ENCODE results near the gene PRSS38. TPM values are rescaled to one million over a fixed set of nuclear protein-coding genes. Genes with fewer than 3 reads are reported as not detected.

The PRSS38 gene
- total RNA-seq, 2 donors from 2014 or later, result 3.0 TPM; not detected in 1

GRCh38 chr1:227793948-227794816 lies 21.3 kb upstream of the PRSS38 start:
- Histone ChIP-seq H3K36me3 (no peaks in the 10 kb centered on the region), H3K4me1 (replicated peaks) (no peaks in the 10 kb centered on the region), H3K4me3 (no peak overlapping the region), H3K27me3 (replicated peaks; ENCODE audit: insufficient read depth) (no peaks in the 10 kb centered on the region), H3K27ac (peak overlapping the region; percentile 28 to 31), H3K9me3 (no peaks in the 10 kb centered on the region)
- peak; percentile 52 for DNase-seq (ENCODE audit: low spot score)
- TF ChIP-seq POLR2A (IDR thresholded peaks at IDR 0.05) (no peak), POLR2AphosphoS5 (IDR thresholded peaks at IDR 0.05) (no peak), CTCF (IDR thresholded peaks at IDR 0.05) (no peak)
- intact Hi-C loops (cut with DNase I), result no loop called here
- WGBS, result 15% methylated on average over 12 of the region's 12 CpGs

- no peak overlapping the region for H3K4me3 ChIP-seq
Observed at GRCh38 chr1:227794817-227795192, 20.7 kb upstream of the PRSS38 start.

GRCh38 chr1:227795732-227796131 lies 19.7 kb upstream of the PRSS38 start:
- 47% methylated on average over 6 of the region's 6 CpGs for WGBS
- no peaks in the 10 kb centered on the region for H3K9me3 ChIP-seq
- no peaks in the 10 kb centered on the region for H3K36me3 ChIP-seq
- TF ChIP-seq POLR2A (IDR thresholded peaks at IDR 0.05) (no peak), POLR2AphosphoS5 (IDR thresholded peaks at IDR 0.05) (no peak), CTCF (IDR thresholded peaks at IDR 0.05) (no peak)
- intact Hi-C loops (cut with DNase I), result no loop called here
- no peak for DNase-seq (ENCODE audit: low spot score)
- H3K4me3 ChIP-seq, result no peak overlapping the region
- no peaks in the 10 kb centered on the region for H3K27me3 ChIP-seq (replicated peaks; ENCODE audit: insufficient read depth)
- no peaks in the 10 kb centered on the region for H3K4me1 ChIP-seq (replicated peaks)
- no peak overlapping the region for H3K27ac ChIP-seq

More at GRCh38 chr1:227794817-227795192, 20.7 kb upstream of the PRSS38 start:
- Histone ChIP-seq H3K27me3 (replicated peaks; ENCODE audit: insufficient read depth) (no peaks in the 10 kb centered on the region), H3K9me3 (no peaks in the 10 kb centered on the region), H3K27ac (peak overlapping the region in 1 of 2 donors; percentile 31), H3K36me3 (no peaks in the 10 kb centered on the region), H3K4me1 (replicated peaks) (no peaks in the 10 kb centered on the region)
- TF ChIP-seq POLR2A (IDR thresholded peaks at IDR 0.05) (no peak), POLR2AphosphoS5 (IDR thresholded peaks at IDR 0.05) (no peak), CTCF (IDR thresholded peaks at IDR 0.05) (no peak)
- no peak for DNase-seq (ENCODE audit: low spot score)
- 22% methylated on average over 11 of the region's 11 CpGs for whole genome bisulfite sequencing
- intact Hi-C loops (cut with DNase I), result no loop called here

- Histone ChIP-seq H3K9me3 (no peaks in the 10 kb centered on the region), H3K36me3 (no peaks in the 10 kb centered on the region), H3K4me3 (no peak overlapping the region), H3K27me3 (replicated peaks; ENCODE audit: insufficient read depth) (no peaks in the 10 kb centered on the region), H3K4me1 (replicated peaks) (no peaks in the 10 kb centered on the region), H3K27ac (no peak overlapping the region)
- TF ChIP-seq POLR2A (IDR thresholded peaks at IDR 0.05), result no peak
- no peak for TF ChIP-seq POLR2AphosphoS5 (IDR thresholded peaks at IDR 0.05)
- no peak for TF ChIP-seq CTCF (IDR thresholded peaks at IDR 0.05)
- no peak for DNase-seq (ENCODE audit: low spot score)
- intact Hi-C loops (cut with DNase I), result no loop called here
- WGBS, result 86% methylated on average over 5 of the region's 5 CpGs
Observed at GRCh38 chr1:227796359-227796915, 19.0 kb upstream of the PRSS38 start.

Data from prostate gland (tissue), 2 donors.